ENCODE data around the gene PTPN21.

GRCh38 chr14:88541324-88541723, 13.5 kb downstream of the PTPN21 start:
- TF ChIP-seq POLR2A (IDR thresholded peaks at IDR 0.05) (no peak), EP300 (IDR thresholded peaks at IDR 0.05) (no peak), CTCF (IDR thresholded peaks at IDR 0.05) (no peak)

All from tibial nerve (tissue), 4 donors.